Measurements from ENCODE around the gene AKR1E2.
A peak's percentile ranks its signal among the peaks of the same experiment; 100 is the strongest.

Gene AKR1E2

GRCh38 chr10:4825868-4826791 is at the start of gene AKR1E2:
Gene AKR1E2, plus strand, starts transcription at chr10:4826207. Its CDS starts 118 bp downstream, at chr10:4826325.
- DNase-seq = peak; percentile 68 to 90 (median 82)

GRCh38 chr10:4776234-4776638 is 49.8 kb upstream of the AKR1E2 start:
- DNase-seq = no peak

- DNase-seq = no peak
Observed at GRCh38 chr10:4778761-4779160, 47.2 kb upstream of the AKR1E2 start.

- no peak for DNase-seq
Observed at GRCh38 chr10:4780091-4780490, 45.9 kb upstream of the AKR1E2 start.

- no peak for DNase-seq
Observed at GRCh38 chr10:4780782-4781181, 45.2 kb upstream of the AKR1E2 start.

GRCh38 chr10:4781955-4782354 is 44.1 kb upstream of the AKR1E2 start:
- no peak for DNase-seq

- no peak for DNase-seq
Observed at GRCh38 chr10:4784667-4785333, 41.2 kb upstream of the AKR1E2 start.

GRCh38 chr10:4786043-4786839 is 39.8 kb upstream of the AKR1E2 start:
- DNase-seq = no peak

- no peak for DNase-seq
Observed at GRCh38 chr10:4790045-4790444, 36.0 kb upstream of the AKR1E2 start.

- no peak for DNase-seq
Observed at GRCh38 chr10:4790922-4791321, 35.1 kb upstream of the AKR1E2 start.

- DNase-seq = no peak
Observed at GRCh38 chr10:4792381-4792780, 33.6 kb upstream of the AKR1E2 start.

GRCh38 chr10:4801405-4801804 is 24.6 kb upstream of the AKR1E2 start:
- no peak for DNase-seq

GRCh38 chr10:4802711-4803487 is 23.1 kb upstream of the AKR1E2 start:
- no peak for DNase-seq

GRCh38 chr10:4803822-4804221 is 22.2 kb upstream of the AKR1E2 start:
- DNase-seq = no peak

GRCh38 chr10:4804465-4804864 is 21.5 kb upstream of the AKR1E2 start:
- no peak for DNase-seq

- DNase-seq = no peak
Observed at GRCh38 chr10:4806534-4806933, 19.5 kb upstream of the AKR1E2 start.

GRCh38 chr10:4807761-4808507 is 18.1 kb upstream of the AKR1E2 start:
- no peak for DNase-seq

GRCh38 chr10:4809156-4809555 is 16.9 kb upstream of the AKR1E2 start:
- no peak for DNase-seq

GRCh38 chr10:4810092-4810491 is 15.9 kb upstream of the AKR1E2 start:
- DNase-seq = no peak

- no peak for DNase-seq
Observed at GRCh38 chr10:4812046-4812445, 14.0 kb upstream of the AKR1E2 start.

GRCh38 chr10:4813023-4813422 is 13.0 kb upstream of the AKR1E2 start:
- no peak for DNase-seq

- DNase-seq = no peak
Observed at GRCh38 chr10:4813496-4813895, 12.5 kb upstream of the AKR1E2 start.
